GM12878 (cell line): ENCODE data around the gene CARHSP1. TPM values are rescaled to one million over a fixed set of nuclear protein-coding genes. Genes with fewer than 3 reads are reported as not detected.

ENCODE experiments used
- ATAC-seq: fragments of 200-7000 bp; cut with Tn5 transposase; 3 replicates; pipeline ENCODE4 v1.9.1; 2020; ENCODE audit warnings: mild to moderate bottlenecking, moderate library complexity
- BruUV-seq: library from RNA; stranded (reverse); fragments of 400-500 nt; replicated peaks from 2 replicates; lab custom pipeline; 2021; lab: Mats Ljungman, UMichigan
- CTCF ChIA-PET: fragments of 300-600 bp; sonication (Branson Sonifier 250); formaldehyde crosslinking; extraction: SDS; loops from one replicate; lab custom pipeline; 2021; ENCODE audit warnings: inconsistent platforms; lab: Yijun Ruan, JAX
- POLR2A ChIA-PET: fragments of 350-600 bp; formaldehyde crosslinking; extraction: SDS; loops from one replicate; lab custom pipeline; 2021; ENCODE audit warnings: inconsistent platforms; lab: Charles Lee
- RAD21 ChIA-PET: fragments of 300-600 bp; sonication (Branson Sonifier 250); formaldehyde crosslinking; loops from one replicate; lab custom pipeline; 2023; ENCODE audit warnings: antibody characterized with exemption; ENCODE audit not compliant: unreplicated experiment; lab: Charles Lee
- SMC1A ChIA-PET: fragments of 300-600 bp; sonication (Branson Sonifier 250); formaldehyde crosslinking; loops from one replicate; lab custom pipeline; 2023; ENCODE audit not compliant: unreplicated experiment, uncharacterized antibody; lab: Charles Lee
- DNase-seq: peaks from one replicate; pipeline ENCODE4 v3.0.0-alpha.2; 2011; ENCODE audit warnings: low read depth, low spot score
- FAIRE-seq: peaks from 3 replicates; lab custom pipeline; 2011; peaks lifted over from hg19 to GRCh38; lab: Jason Lieb, UNC
- H2AFZ ChIP-seq: 2 replicates; pipeline ENCODE4 v1.6.0; 2011; ENCODE audit warnings: low read depth, low read length, control low read depth; ENCODE audit not compliant: control insufficient read depth
- H3K27ac ChIP-seq: 2 replicates; pipeline ENCODE4 v1.5.1; 2011; ENCODE audit warnings: control low read depth; ENCODE audit not compliant: control insufficient read depth, insufficient read depth
- H3K27me3 ChIP-seq, 2 experiments: replicated peaks in 1 of 2; 2 replicates each; pipeline versions ENCODE4 v1.6.0 to v1.6.1; 2011; ENCODE audit warnings: low read length in 1 of 2; ENCODE audit not compliant: control insufficient read depth in 2 of 2, insufficient read depth in 2 of 2
- H3K36me3 ChIP-seq, 2 experiments: 2 replicates each; pipeline ENCODE4 v1.5.1; 2011; ENCODE audit warnings: low read length in 1 of 2; ENCODE audit not compliant: control insufficient read depth in 2 of 2, insufficient read depth in 2 of 2
- H3K4me1 ChIP-seq: 2 replicates; pipeline ENCODE4 v1.6.1; 2011; ENCODE audit warnings: mild to moderate bottlenecking, low read length, moderate library complexity, mixed read lengths; ENCODE audit not compliant: control insufficient read depth, insufficient read depth
- H3K4me2 ChIP-seq: 2 replicates; pipeline ENCODE4 v1.6.0; 2011; ENCODE audit warnings: control low read depth; ENCODE audit not compliant: control insufficient read depth, insufficient read depth
- H3K4me3 ChIP-seq: fragments of 200-600 bp; sonication (generic); 2 replicates; pipeline ENCODE4 v1.5.1; 2016
- H3K79me2 ChIP-seq: 2 replicates; pipeline ENCODE4 v1.6.0; 2011; ENCODE audit warnings: low read length; ENCODE audit not compliant: control insufficient read depth, insufficient read depth
- H3K9ac ChIP-seq: 2 replicates; pipeline ENCODE4 v1.8.0; 2011; ENCODE audit warnings: low read length, control low read depth, mixed read lengths; ENCODE audit not compliant: control insufficient read depth, insufficient read depth
- H3K9me3 ChIP-seq: replicated peaks from 3 replicates; pipeline ENCODE4 v1.5.1; 2011; ENCODE audit warnings: mild to moderate bottlenecking, low read length; ENCODE audit not compliant: control insufficient read depth, insufficient read depth
- H4K20me1 ChIP-seq: 2 replicates; pipeline ENCODE4 v1.6.0; 2011; ENCODE audit not compliant: control insufficient read depth, insufficient read depth
- BACH1 ChIP-seq: fragments of 450-650 bp; IDR thresholded peaks from 2 replicates; pipeline ENCODE4 v1.6.1; 2017; ENCODE audit warnings: mild to moderate bottlenecking, borderline replicate concordance
- BCL3 ChIP-seq: IDR thresholded peaks from 2 replicates; pipeline ENCODE4 v1.6.1; 2011; ENCODE audit warnings: borderline replicate concordance, low read depth, mild to moderate bottlenecking, moderate library complexity, low read length; ENCODE audit not compliant: insufficient read depth, poor library complexity, severe bottlenecking
- BMI1 ChIP-seq: fragments of 450-650 bp; IDR thresholded peaks from 2 replicates; pipeline ENCODE4 v1.6.1; 2016; ENCODE audit warnings: mild to moderate bottlenecking, moderate library complexity, borderline replicate concordance
- CEBPB ChIP-seq, 2 experiments: fragments of 150-350 bp in 1 of 2; IDR thresholded peaks; 2 replicates each; pipeline ENCODE4 v1.6.1; 2012 to 2014; ENCODE audit warnings: low read depth in 2 of 2, low read length in 2 of 2, borderline replicate concordance in 1 of 2, inconsistent platforms in 1 of 2
- CHD1 ChIP-seq: IDR thresholded peaks from 2 replicates; pipeline ENCODE4 v1.6.1; 2012; ENCODE audit warnings: low read depth, low read length, improper control_type of control experiment
- IKZF1 ChIP-seq: fragments of 450-650 bp; conservative IDR thresholded peaks from 2 replicates; pipeline ENCODE4 v1.6.1; 2017; ENCODE audit warnings: antibody characterized with exemption, mild to moderate bottlenecking
- POLR2A ChIP-seq: IDR thresholded peaks from 2 replicates; pipeline ENCODE4 v1.6.1; 2011; ENCODE audit warnings: low read depth, mild to moderate bottlenecking, low read length
- RB1 ChIP-seq: fragments of 450-650 bp; formaldehyde crosslinking; IDR thresholded peaks from 2 replicates; pipeline ENCODE4 v1.6.1; 2017; ENCODE audit warnings: mild to moderate bottlenecking, borderline replicate concordance
- TCF3 ChIP-seq: IDR thresholded peaks from 2 replicates; pipeline ENCODE4 v1.6.1; 2012; ENCODE audit warnings: low read depth, mild to moderate bottlenecking, low read length, borderline replicate concordance; ENCODE audit not compliant: insufficient read depth
- ZNF622 ChIP-seq: fragments of 450-650 bp; IDR thresholded peaks from 2 replicates; pipeline ENCODE4 v1.6.1; 2017; ENCODE audit warnings: mild to moderate bottlenecking, inconsistent platforms
- WGBS: methylation state at CpG from one replicate; pipeline ENCODE4 v1.1.6; 2016; ENCODE audit warnings: low lambda C conversion rate; ENCODE audit not compliant: insufficient replicate concordance, insufficient coverage; ENCODE audit errors: missing lambda C conversion rate; 5-methylcytosine and 5-hydroxymethylcytosine counted together
- in situ Hi-C: fragments of 300-500 bp; cut with MboI; formaldehyde crosslinking; loops from 9 replicates; pipeline ENCODE4 v1.14.3; 2018; ENCODE audit warnings: mixed read lengths
- intact Hi-C: fragments of 100-400 bp; cut with micrococcal nuclease; formaldehyde crosslinking; loops from one replicate; pipeline ENCODE4 v1.14.2; 2022; ENCODE audit not compliant: unreplicated experiment
- polyA plus RNA-seq, 11 experiments: library from polyadenylated mRNA; depleted of rRNA in 4 of 11; unstranded in 6 of 11; stranded (reverse) in 5 of 11; fragments of >200 nt; fragmentation: Nextera tagmentation in 4 of 11; fragmentation: Illumina TruSeq in 1 of 11; extraction: Ambion mirVana in 4 of 11; extraction: Trizol in 1 of 11; gene quantifications; 1 replicate in 1 of 11; 2 replicates in 10 of 11; pipeline versions ENCODE4 v1.2.1 to v1.2.3, GENCODE V29; 2011 to 2016; ENCODE audit warnings: inconsistent platforms in 2 of 11, missing spikeins in 2 of 11, low read depth in 1 of 11
- total RNA-seq, 4 experiments: library from RNA; depleted of rRNA in 3 of 4; stranded (reverse); fragments of >200 nt in 3 of 4; fragmentation: Illumina TruSeq in 1 of 4; extraction: Trizol in 1 of 4; gene quantifications; 2 replicates each; pipeline versions ENCODE4 v1.2.1 to v1.2.3, GENCODE V29; 2013 to 2021

Gene CARHSP1
- total and polyA plus RNA-seq, 10 of the 15 experiments (the other 5 are each of a cell fraction or from before 2014, with no cell fraction given), result 5.5 to 112 (median 67.0) TPM

GRCh38 chr16:8888951-8889892 lies 20.4 kb upstream of the CARHSP1 start (continued):
- TF ChIP-seq RB1 (no peak), IKZF1 (no peak), BACH1 (no peak), BMI1 (no peak), CHD1 (no peak), BCL3 (peak; percentile 43)
- TF ChIP-seq, all 136 proteins: peak for 4

GRCh38 chr16:8887952-8888560 lies 19.2 kb upstream of the CARHSP1 start:
- TF ChIP-seq POLR2A (peak; percentile 32; the same call in 1 of the 2 replicates), BCL3 (peak; percentile 9), BMI1 (no peak), CEBPB (IDR thresholded peaks at IDR 0.05; ENCODE audit: borderline replicate concordance in 1 of 2, low read depth in 2 of 2, low read length in 2 of 2) (no peak), RB1 (no peak), TCF3 (no peak), ZNF622 (no peak)
- ChIA-PET RAD21 (no interaction called here), CTCF (interaction anchor here (1.0 kb wide), 1 partner anchor 15 kb away, joined by 3 read pairs; no protein-coding TSS in a partner anchor), SMC1A (no interaction called here), POLR2A (no interaction called here)
- peaks cover 30% of the 10 kb centered on the region for H3K4me1 ChIP-seq
- no peaks in the 10 kb centered on the region for H3K27me3 ChIP-seq
- no peak overlapping the region for H3K4me3 ChIP-seq
- no peak overlapping the region for H2AFZ ChIP-seq
- no peak for DNase-seq
- BruUV-seq, result no TSS peak
- ATAC-seq, result no peak
- H3K9ac ChIP-seq, result no peak overlapping the region
- no peak overlapping the region for H3K4me2 ChIP-seq
- peaks cover 11 to 25% of the 10 kb centered on the region in 2 experiments for H3K36me3 ChIP-seq
- 94% methylated on average over 16 of the region's 16 CpGs for WGBS
- H3K27ac ChIP-seq, result no peak overlapping the region
- intact Hi-C loops (no loop called here), in situ Hi-C loops (no loop called here)
- peaks cover 10% of the 10 kb centered on the region for H3K79me2 ChIP-seq
- H4K20me1 ChIP-seq, result no peaks in the 10 kb centered on the region
- no peak for FAIRE-seq
- H3K9me3 ChIP-seq, result peaks cover 3% of the 10 kb centered on the region; the same call in 2 of the 3 replicates
